Measurements from ENCODE around the gene DRAXIN.

Gene DRAXIN

DNA sequence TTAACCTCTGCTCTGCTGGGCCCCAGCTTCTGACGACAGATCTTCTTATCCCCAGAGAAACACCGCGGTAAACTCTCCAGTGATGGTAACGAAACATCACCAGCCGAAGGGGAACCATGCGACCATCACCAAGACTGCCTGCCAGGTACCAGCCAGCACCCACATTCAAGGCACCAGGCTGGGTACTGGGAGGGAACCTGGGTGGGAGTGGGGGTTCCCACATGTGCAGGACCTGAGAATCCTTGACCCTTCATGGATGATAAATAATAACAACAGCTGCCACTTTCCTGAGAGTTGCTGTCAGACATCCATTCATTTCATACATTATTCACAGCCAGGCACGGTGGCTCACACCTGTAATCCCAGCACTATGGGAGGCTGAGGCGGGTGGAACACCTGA, 20.8 kb downstream of the DRAXIN start:
- no peak for DNase-seq

DNA sequence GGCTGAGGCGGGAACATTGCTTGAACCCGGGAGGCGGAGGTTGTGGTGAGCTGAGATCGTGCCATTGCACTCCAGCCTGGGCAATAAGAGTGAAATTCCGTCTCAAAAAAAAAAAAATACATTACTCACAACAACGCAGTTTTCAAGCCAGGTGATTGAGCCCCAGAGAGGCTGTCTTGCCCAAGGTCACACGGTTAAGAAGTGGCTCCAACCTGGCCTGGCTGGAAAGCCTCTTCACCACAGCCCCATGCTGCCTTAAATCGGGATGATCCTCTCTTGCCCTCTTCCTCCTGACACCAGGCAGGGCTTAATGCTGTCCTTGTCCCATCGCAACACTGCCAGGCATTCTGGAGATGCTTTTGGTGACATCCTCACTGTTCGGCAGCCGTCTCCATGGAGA, 21.6 kb downstream of the DRAXIN start:
- DNase-seq = no peak

DNA sequence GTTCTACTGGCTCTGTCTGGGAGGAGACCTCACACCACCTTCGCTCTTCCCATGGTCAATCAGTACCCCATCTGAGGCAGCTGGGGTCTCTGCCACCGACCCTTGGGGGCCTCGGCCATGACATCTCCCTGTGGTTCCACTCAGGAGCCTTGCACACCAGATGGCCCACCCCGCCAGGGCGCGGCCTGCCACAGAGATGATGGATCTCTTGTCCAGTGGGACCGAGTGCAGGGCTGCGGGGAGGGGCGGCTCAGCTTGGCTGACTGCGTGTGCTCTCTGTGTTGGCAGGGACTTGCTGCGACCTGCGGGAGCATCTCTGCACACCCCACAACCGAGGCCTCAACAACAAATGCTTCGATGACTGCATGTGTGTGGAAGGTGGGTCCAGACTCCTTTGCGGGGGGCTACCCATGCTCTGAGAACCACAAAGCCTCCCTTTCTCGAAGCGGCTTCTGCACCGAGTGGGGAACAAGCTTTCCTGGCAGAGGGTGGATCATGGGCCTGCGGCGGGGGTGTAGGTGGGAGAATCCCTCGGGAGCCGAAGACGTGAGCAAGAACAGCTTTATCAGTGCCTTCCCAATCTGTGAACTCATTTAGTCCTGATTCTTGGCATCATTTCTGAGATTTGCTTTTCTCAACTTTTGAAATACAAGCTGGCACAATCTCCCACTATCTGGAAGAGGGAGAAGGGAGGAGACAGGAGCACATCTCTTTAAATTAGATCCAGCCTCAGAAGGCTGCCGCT, 23.5 kb downstream of the DRAXIN start:
- DNase-seq = no peak

DNA sequence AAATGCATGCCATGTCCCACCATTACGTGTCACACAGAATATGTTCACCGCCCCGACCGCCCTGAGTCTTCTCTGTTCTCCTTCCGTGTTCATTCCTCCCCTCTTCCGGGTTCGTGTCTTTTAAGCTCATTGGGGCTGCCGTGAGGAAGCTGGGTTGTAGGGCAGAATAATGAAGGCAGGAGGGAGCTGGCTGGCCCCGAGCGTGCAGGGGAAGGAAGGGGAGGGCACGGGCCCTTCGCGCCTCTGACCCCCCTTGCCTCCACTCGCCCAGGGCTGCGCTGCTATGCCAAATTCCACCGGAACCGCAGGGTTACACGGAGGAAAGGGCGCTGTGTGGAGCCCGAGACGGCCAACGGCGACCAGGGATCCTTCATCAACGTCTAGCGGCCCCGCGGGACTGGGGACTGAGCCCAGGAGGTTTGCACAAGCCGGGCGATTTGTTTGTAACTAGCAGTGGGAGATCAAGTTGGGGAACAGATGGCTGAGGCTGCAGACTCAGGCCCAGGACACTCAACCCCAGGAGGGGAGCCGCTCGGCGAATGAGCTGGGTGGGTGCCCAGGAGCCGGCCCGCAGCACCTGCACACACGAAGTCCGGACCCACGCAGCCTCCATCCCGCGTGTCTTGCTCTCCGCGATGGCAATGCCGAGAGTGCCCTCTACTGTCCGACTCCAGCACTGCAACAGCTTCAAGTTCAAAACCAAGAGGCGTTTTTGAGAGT, 28.0 kb downstream of the DRAXIN start:
- DNase-seq = no peak

DNA sequence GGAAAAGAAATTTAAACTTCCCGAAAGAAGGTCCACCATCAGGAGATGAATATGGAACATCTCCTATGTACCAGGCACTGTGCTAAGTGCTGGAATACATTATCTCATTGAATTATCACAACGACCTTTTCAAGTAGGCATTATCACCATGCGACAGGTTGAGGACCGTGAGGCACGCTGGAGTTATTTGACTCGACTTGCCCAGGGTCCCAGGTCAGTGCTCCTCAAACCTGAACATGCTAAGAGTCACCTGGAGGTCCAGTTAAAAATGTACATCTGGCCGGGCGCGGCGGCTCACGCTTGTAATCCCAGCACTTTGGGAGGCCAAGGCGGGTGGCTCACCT, 28.5 kb downstream of the DRAXIN start:
- DNase-seq = no peak

DNA sequence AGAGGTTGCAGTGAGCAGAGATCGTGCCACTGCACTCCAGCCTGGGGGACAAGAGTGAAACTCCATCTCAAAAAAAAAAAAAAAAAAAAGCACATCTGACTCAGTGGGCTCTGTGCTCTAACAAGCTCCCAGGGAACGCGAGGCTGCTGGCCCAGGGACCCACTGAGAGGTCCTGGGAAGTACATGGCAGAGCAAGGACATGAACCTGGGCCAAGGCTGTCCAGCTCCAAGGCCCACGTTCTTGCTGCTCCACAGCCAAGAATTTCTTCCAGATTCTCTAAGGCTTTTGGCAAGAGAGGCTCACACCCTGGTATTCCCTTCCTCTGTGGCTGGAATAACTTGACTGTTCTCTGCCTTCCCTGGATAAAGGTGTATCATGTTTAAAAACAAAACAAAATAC, 29.0 kb downstream of the DRAXIN start:
- no peak for DNase-seq

DNA sequence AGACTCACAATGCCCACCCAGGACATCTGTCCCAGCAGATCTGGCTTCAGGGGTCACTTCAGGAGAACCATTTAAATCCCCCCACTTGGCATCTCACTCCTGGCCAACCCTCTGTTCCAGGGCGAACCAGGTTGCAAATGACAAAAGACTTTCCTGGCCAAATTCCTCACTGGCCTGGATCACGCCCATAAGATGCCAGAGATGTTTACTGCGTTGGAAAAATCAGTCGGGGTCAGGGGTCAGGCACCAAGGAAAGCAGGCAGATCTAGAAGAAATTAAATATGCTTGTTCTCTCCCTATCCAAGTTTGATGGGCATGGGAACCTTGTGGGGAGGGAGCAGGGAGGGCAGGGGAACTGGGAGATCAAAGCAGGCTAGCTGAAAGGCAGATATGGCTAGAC, 29.8 kb downstream of the DRAXIN start:
- no peak for DNase-seq

DNA sequence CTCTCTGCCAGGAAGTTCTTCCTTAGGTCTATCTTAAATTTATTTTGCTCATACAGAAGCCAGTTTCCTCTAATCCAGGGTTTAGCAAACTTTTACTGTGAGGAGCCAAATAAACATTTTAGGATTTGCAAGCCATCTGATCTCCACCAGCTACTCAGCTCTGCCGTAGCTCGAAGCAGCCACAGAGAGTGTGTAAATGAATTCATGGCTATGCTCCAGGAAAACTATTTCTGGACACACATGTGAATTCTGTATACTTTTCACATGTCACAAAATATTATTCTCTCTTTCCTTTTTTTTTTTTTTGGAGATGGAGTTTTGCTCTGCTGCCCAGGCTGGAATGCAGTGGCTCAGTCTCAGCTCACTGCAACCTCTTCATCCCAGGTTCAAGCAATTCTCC, 31.0 kb downstream of the DRAXIN start:
- DNase-seq = no peak

DNA sequence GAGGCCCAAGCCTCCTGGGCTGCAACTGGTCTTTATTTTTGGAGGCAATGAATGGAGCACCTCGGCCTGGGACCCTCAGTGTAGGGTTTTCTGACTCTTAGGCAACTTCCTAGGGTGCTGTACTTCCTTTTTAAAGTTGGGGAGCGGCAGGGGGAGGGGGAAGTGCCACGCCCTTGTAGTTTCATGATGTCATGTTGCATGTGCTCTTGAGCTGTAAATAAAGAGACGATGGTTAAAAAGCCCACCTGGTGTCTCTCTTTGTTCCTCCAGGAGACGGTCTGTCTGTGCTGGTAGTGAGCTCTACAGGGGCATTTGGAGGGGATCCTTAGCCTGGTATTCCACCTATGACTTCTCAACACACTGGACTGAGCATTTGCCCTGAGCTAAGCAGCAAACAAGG, 34.1 kb downstream of the DRAXIN start:
- no peak for DNase-seq

DNA sequence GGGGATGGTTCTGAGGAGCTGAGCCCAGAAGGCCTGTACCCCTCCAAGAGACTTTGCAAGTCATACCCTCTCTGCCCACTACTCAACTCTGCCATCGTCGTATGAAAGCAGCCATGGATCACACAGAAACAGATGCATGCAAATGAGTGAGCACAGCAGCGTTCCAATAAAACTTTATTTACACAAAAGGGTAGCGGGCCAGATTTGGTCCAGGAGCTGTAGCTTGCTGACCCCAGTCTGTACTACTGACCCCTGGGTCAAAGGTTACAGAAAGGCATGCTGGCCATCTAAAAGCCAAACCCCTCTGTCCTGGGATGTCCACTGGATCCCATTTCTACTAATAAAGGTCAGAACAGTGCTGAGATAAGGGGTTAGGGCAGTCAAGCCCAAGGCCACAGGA, 35.6 kb downstream of the DRAXIN start:
- no peak for DNase-seq

DNA sequence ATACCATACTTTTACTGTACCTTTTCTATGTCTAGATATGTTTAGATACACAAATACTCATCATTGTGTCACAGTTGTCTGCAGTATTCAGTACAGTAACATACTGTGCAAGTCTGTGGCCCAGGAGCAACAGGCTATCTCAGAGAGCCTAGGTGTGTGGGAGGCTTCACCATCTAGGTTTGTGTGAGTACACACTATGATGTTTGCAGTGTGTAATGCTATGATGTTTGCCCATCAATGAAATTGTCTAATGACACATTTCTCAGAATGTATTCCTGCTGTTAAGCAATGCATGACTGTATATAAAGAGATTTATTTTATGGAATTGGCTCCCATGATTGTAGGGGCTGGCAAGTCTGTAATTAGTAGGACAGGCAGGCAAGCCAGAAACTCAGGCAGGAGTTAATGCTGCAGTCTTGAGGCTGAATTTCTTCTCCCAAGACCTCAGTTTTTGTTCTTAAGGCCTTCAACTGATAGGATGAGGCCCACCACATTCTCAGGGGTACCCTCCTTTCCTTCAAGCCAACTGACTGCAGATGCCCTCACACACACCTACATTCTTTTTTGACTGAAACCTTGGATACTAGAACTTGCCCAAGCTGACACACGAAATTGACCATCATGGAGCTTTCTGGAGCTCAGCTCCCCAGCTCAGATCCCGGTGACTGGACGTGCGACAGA, 36.8 kb downstream of the DRAXIN start:
- DNase-seq = no peak

DNA sequence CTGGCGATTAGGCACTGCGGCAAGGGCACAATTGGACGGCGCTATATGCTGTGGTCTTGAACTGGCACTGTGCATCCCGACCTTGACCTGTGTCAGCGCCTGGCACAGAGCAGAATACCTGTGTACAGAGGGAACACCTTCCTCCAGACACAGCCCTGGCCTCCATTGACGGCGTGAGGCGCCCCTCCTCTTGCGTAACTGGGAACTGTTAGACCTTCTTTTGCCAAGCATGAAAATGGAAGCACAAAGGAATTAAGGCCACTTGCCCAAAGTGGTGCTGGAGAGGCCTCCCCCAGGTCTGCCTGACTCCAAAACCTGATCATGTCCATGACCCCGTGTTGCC, 37.6 kb downstream of the DRAXIN start:
- no peak for DNase-seq

DNA sequence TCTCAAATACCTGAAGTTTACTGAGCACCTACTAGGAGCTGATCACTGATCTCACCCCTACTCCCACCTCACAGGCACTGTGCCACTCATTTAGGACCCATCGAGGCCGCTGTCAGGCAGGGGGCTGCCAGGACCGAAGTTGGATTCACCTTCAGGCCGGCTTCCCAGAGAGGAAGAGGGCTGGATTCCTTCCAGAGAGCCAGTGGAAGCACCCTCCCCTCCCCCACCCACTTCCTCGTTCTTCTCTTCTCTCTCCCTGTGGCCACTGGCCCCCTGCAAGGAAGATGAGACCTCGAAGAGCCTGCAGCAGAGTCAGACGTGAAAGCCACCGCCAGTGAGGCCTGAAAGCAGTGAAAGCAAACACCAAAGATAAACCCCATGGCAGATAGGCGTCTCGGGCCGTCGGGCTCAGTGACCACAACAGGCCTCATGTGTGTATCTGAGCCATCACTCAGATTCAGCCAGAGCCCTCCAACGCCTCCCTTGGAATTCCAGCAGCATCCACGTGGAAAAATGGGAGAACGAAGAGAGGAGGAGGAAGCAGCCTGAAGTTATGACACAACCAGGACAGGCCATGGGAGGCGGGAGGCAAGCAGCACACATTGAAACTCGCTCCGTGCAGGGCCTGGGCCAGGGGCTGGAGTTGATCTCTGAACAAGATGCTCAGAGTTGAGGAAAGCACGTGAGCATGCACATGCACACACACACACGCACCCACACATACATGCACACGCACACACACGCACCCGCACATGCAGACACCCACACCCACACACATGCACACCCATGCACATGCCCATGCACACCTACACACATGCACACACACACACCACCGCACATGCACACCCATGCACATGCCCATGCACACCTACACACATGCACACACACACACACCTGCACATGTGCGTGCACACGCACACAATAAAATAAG, 38.3 kb downstream of the DRAXIN start:
- DNase-seq = no peak

DNA sequence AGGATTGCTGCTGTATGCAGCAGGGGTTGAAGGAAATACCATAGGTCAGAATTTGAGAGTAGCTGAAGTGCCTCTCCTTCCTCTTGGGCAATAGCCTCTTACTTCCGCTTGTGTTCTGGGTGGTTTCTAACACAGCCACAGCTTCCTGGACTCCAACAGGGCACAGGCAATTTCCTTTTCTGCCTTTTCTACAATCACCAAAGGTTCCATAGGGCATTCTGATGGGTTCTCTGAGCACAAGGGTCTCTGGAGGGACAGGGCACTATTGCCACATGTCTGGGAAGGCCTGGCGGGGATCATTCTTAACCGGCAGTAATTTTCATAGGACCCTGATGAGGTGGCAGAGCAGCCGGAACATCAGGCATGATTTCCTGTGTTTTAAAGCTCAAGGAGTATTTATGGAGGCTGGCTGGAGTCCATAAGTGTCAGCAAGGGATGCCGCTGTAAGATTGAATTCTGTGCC, 39.0 kb downstream of the DRAXIN start:
- no peak for DNase-seq

DNA sequence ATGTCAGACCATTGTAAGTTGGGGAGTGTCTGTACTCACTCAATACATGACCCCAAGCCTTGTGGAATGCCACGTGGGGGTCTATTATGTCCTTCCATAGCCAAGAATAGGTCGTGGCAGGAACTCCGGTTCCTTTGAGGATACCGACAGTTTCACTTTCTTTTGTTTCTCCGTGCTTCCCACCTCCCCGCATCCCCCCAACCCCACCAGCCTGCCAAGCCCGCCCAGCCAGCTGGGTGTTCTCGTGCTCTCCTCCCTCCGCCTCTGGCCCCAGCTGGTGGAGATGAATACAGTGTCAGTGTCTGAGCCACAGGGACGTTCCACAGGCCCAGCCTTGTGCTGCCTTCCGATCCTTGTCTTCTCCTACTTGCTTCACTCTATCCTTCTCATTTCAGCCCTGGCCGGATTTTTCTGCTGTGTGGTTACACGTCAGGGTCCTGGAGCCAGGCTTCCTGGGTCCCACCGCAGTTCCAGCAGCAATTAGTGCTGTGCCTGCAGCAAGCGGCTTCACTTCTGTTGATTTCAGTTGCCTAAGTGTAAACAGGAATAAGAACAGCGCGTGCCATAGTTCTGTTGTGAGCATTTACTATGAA, 40.3 kb downstream of the DRAXIN start:
- DNase-seq = no peak

DNA sequence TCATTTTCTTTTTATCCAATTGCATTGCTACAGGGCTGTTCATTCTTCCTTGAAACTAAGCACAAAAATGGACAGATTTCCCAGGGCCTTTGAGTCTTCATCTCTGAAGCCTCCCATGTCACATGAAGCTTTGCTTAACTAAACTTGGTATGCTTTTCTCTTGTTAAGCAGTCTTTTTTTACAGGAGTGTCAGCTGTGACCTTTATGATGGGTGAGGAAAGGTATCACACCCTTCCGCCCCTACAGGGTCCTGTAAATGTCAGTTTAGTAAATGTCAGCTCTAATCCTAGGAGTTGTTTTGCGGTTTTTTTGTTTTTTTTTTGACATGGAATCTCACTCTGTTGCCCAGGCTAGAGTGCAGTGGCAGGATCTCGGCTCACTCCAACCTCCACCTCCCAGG, 41.8 kb downstream of the DRAXIN start:
- DNase-seq = no peak

DNA sequence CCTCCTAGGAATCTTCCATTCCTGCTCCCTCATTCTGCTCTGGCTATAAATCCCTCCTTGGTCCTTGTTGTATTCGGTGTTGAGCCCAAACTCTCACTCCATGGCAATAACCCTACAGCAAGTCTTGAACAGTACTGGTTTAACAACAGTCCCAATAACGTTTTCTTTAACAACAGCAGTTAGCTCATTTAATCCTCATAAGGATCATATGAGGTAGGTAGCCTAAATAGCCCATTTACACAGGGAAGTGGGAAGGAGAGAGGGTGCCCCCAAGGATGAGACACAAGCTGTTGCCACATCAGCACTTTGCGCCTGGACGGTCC, 44.0 kb downstream of the DRAXIN start:
- no peak for DNase-seq

DNA sequence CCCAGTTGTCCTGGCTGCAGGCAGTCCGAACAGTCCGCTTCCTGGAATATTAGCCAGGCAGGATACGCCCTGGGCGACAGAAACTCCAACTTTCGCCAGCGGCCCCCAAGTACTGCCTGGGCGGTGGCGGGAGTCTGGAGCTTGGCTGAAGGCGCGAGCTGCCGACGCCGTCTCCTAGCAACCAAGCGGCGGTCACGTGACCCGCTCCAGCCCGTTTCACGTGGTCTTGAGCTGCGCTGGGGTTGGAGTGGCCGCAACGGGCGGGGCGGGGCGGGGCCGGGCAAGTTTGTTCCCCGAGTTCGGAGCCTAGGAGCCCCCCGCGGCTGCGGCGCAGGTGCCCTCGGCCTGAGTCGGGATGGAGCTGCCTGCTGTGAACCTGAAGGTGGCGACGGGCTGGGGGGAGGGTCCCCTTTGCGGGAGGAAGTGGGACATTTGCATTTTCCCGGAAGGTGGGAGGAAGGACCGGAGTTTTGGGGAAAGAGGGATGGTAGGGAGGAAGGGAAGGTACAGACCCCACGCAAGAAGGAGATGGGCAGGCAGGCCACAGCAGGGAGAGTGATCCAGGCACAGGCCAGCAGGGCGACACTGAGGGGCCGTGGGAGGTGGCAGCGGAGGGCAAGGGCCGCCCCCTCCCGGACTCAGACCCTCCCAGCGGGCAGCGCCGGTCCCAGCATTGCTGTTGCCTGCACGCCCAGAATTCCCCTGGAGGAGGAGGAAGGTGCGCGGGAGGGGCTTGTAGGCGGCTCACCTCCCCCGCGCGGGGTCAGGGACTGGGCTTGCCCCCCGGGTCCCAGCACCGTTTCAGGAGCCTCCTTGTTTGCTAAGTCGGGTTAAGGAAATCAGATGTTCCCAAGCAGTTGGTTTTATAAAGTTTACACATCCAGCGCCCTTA, 44.6 kb downstream of the DRAXIN start, which contains the start of gene AGTRAP:
Gene AGTRAP, plus strand, starts transcription at position 283 of the 892 bp plus-strand sequence. Its CDS starts 73 bp downstream, at position 356.
- peak; percentile 82 for DNase-seq

DNA sequence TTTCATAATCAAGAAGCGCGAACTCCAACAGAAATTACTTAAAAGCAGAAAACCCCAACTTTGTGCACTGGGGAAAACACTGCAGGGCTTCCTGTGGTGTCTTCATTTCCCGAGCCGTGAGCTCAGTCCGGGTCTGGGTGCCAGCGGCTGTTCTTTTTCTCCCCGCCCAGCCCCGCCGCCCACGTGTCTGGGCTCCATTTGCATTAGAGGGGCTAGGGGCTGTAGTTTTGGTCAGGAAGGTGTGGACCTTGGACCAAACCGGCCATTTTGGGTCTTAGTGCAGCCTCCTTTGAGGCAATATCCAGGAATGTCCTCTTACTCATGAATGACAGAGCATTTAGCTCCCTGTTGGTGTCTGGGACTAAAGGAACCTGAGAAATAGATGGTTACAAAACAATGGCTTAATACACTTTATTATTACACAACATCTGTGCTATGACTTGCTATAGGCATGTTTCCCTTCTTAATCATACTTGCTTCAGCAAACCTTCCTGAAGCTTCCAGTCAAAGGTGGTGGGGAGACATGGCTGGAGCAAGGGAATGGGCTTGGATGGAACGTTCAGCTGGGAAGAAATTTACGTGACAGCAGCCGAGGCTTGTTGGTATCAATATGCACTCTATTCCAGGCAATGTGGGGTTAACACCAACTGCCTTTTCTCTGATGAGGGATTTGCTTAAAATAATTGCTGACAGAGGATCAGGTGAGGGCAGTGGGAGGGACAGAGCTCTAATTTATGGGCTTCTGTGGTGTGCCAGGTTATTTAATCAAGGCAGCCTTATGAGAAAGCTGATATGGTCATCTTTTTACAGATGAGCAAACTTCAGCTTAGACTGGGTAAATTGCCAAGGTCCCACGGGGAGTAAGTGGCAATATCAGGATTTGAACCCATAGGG, 45.5 kb downstream of the DRAXIN start:
- DNase-seq = no peak

DNA sequence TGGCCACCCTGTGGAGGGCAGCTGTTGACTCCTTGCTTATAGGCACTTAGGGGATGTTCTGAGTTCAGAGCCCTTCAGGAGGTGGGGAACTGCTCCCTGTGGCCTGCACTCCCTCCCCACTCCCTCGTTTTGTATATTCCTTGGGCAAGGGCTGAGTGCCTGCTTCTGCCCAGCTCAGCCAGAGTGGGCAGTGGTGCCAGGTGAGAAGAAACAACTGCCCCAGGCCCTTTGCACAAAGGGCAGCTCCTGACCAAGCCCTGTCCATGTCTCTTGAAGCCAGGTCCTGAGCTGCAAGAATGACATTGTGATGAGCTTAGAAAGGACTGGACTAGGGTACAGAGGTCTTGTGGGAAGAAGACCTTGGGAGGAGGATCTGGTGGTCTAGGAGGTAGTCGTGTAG, 46.6 kb downstream of the DRAXIN start:
- no peak for DNase-seq

DNA sequence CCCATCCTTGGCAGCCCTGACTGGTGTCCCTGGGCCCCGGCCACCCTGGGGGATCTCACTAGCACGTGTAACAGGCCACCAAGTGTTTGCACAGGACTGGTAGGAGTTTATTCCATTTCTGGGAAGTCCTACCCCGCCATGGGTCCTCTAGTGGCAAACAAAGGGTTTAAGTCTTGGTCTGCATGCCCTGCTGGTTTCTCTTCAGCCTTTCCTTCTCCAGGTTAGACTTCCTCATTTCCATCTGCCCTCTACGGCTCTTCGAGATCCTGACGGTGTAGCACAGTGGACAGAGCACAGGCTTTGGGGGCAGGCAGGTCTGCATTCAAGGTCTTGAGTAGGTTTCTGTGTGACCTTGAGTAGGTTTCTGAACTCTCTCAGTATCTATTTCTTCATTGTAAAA, 47.3 kb downstream of the DRAXIN start:
- no peak for DNase-seq
